ENCODE measurements around the gene OAT.

GRCh38 chr10:124430077-124430476 is 11.4 kb upstream of the OAT start:
- TF ChIP-seq CTCF (IDR thresholded peaks at IDR 0.05) (no peak), POLR2A (IDR thresholded peaks at IDR 0.05) (no peak)
